ENCODE results near the gene METTL21C.

DNA sequence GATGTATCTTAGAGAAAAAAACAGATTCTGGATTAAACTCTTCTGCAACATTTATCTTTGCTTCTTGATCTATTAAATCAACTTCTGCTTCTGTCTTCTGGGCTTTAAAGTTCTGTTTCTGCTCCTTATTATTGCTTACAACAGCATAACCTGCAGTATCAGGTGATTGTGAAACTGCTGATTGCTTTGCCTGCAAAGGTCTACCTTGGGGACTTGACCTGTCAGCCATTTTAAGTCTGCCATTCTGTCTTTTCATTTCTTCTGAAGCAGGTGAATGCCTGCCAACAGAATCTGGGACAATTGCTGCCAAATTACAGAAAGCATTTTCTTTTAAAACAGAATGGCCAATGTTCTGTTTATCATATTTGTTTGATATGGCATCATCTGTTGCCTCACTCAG lies 47.7 kb upstream of the METTL21C start:
- TF ChIP-seq, protein P1, sequence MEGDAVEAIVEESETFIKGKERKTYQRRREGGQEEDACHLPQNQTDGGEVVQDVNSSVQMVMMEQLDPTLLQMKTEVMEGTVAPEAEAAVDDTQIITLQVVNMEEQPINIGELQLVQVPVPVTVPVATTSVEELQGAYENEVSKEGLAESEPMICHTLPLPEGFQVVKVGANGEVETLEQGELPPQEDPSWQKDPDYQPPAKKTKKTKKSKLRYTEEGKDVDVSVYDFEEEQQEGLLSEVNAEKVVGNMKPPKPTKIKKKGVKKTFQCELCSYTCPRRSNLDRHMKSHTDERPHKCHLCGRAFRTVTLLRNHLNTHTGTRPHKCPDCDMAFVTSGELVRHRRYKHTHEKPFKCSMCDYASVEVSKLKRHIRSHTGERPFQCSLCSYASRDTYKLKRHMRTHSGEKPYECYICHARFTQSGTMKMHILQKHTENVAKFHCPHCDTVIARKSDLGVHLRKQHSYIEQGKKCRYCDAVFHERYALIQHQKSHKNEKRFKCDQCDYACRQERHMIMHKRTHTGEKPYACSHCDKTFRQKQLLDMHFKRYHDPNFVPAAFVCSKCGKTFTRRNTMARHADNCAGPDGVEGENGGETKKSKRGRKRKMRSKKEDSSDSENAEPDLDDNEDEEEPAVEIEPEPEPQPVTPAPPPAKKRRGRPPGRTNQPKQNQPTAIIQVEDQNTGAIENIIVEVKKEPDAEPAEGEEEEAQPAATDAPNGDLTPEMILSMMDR (IDR thresholded peaks at IDR 0.05; ENCODE audit: poor library complexity, severe bottlenecking), result no peak
- TF ChIP-seq MXI1 (conservative IDR thresholded peaks at IDR 0.05; ENCODE audit: poor library complexity, severe bottlenecking) (no peak), EZH2 (IDR thresholded peaks at IDR 0.05; ENCODE audit: borderline replicate concordance, insufficient read depth, low read length, poor library complexity, severe bottlenecking) (no peak)

Data from neural cell (in vitro differentiated cells).